ENCODE results near the gene RAB3GAP1.
"Not testable (repeated sequence)": the region's sequence is repeated elsewhere in the genome, so short reads cannot be mapped to it uniquely, and the experiment has no call there.

Gene RAB3GAP1

DNA sequence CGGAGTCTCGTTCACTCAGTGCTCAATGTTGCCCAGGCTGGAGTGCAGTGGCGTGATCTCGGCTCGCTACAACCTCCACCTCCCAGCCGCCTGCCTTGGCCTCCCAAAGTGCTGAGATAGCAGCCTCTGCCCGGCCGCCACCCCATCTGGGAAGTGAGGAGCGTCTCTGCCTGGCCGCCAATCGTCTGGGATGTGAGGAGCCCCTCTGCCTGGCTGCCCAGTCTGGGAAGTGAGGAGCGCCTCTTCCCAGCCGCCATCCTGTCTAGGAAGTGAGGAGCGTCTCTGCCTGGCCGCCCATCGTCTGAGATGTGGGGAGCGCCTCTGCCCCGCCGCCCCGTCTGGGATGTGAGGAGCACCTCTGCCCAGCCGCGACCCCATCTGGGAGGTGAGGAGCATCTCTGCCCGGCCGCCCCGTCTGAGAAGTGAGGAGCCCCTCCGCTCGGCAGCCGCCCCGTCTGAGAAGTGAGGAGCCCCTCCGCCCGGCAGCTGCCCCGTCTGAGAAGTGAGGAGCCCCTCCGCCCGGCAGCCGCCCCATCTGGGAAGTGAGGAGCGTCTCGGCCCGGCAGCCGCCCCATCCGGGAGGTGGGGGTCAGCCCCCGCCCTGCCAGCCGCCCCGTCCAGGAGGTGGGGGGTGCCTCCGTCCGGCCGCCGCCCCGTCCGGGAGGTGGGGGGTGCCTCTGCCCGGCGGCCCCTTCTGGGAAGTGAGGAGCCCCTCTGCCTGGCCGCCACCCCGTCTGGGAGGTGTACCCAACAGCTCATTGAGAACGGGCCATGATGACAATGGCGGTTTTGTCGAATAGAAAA lies 53.6 kb downstream of the RAB3GAP1 start:
- ATAC-seq: not testable (repeated sequence)

- ATAC-seq: no peak
Measured at GRCh38 chr2:135113322-135113721, 61.2 kb downstream of the RAB3GAP1 start.

DNA sequence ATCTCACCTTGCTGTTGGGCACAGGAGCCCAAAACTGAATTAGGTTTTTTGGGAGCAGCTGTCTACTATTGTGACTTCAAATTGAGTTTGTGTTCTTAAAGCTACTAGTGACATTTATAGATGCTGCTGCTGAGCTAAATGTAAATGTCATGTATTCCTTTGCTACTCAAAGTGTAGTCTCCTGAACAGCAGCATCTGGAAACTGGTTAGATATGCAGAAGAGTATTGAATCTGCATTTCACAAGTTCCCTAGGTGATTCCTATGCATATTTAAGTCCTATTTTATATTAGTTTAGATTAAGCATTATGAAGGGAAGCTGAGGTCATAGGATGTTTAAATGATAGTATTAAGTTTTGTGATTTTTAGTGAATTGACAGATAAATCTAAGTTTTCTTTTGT lies 67.5 kb downstream of the RAB3GAP1 start:
- ATAC-seq: no peak

GRCh38 chr2:135121016-135121657 lies 69.0 kb downstream of the RAB3GAP1 start:
- ATAC-seq: no peak

GRCh38 chr2:135121658-135122039 lies 69.6 kb downstream of the RAB3GAP1 start:
- ATAC-seq: not testable (repeated sequence)

- peak; percentile 38 to 78 for ATAC-seq
Measured at GRCh38 chr2:135124924-135125886, 73.1 kb downstream of the RAB3GAP1 start.

DNA sequence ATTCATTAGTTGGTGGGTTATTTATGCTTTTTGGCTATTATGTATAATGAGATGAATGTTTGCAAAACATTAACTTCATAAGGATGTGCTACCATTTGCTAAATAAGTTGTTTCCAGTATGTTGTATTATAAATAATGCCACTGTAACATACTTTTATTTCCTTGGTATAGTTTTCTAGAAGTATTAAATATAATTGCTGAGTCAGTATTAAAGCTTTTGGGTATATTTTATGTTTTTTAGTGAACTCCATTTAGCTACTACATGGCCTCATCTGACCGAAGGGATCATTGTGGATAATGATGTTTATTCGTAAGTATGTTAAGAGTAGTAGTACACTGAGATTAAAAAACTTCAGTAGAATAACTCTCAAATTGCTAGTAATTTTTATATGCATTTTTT lies 73.8 kb downstream of the RAB3GAP1 start:
- ATAC-seq: no peak

DNA sequence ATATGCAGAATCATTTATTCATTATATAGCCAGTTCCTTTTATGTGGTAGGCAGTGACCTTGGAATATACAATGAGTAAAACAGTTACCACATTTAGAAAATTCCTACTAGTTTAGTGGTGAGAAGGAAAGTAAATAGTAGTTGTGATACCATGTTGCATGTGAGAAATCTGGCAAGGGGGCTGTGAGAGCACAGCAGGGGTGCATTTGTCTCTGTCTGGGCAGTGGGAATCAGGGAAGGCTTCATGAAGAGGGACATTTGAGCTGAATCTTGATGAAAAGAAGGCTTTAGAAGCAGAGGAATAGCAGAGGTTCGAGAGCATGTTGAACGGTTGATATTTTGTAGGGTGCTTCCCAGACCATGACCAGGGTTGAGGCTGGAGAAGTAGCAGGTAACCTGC lies 78.7 kb downstream of the RAB3GAP1 start:
- no peak for ATAC-seq

- no peak for ATAC-seq
Measured at GRCh38 chr2:135132314-135132713, 80.2 kb downstream of the RAB3GAP1 start.

- no peak for ATAC-seq
Measured at GRCh38 chr2:135140606-135141005, 88.5 kb downstream of the RAB3GAP1 start.

DNA sequence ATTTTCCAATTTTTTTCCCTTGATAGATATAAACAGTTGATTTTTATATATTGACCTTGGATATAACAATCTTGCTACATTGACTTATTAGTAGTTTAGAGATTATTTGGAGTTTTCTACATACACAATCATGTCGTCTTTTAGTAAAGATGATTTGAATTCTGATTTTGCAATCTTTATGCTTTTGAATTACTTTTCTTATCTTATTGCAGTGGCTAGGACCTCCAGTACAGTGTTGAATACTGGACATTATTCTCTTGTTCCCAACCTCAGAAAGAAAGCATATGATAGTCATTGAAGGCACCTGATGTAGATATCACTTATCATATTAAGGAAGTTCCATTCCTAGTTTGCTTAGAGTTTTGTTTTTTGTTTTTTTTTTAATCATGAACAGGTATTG lies 90.2 kb downstream of the RAB3GAP1 start:
- ATAC-seq: no peak

DNA sequence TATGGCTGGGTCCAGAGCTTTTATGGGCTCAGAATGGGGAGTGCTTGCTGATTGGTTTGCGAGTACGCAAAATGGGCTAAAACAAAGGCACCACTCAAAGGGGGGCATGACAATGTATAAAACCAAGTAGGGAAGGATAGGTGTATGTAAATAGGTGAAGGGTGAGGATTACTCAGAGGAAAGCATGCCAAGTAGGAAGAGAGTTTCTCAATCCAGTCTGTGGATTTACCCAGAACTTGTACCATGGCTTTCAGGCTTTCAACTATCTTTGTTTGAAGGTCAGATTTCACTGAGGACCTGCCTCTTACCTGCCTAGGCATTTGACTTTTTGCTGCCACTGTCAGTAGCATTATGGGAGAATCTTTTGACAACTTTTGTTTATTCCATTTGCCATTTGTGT lies 92.3 kb downstream of the RAB3GAP1 start:
- no peak for ATAC-seq

DNA sequence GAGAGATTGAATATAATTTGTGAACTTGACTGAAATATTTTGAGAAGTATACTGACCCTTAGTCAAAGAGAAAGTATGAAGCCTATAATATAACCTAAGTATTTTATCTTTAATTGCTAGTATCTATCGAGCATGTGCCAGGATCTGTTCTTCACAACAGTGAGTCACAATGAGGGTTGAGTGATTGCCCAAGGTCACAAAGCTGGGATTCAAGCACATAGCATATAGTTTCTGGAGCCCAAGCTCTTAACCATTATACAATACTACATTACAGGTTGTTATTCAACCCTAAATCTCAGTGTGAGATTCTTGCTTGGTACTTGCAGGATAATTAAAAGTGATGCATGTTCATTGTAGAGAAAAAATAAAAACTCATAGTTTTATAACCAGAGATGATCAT lies 97.2 kb downstream of the RAB3GAP1 start:
- ATAC-seq: no peak

GRCh38 chr2:135150725-135151124 lies 98.6 kb downstream of the RAB3GAP1 start:
- no peak for ATAC-seq

DNA sequence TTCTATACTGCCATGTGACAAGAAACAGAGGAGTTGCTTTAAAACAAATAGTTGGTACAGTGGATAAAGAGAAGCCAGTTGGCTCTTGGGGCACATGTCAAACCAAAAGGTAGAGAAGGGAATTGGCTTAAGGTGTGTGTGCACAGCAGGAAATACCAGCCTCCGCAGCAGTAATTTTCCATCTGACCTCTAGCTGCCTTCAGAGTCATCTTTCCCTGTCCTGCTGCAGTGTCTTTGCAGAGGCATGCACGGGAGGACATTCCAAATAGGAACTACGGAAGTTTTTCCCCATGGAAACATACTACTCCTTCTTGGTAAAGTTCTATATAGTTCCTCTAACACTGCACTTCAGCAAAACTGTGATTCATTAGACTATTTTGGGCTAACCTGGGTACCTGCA lies 99.5 kb downstream of the RAB3GAP1 start:
- no peak for ATAC-seq

DNA sequence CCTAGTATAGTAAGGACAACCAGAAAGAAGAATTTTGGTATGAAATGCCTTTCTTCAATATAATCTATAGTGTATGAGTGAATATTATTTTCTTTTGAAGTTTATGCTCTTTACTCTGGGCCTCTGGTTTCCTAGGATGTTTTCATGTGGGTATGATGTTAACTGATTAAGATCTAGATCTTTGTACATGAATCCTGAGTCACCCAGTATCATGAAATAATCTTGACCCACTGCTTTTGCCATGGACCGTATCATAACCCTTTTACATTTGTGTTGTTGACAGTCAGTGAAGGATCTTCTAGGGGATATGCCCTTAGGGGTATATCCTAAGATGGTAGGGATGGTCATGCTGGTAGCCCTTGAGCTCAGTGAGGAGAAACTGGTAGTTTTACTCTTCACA lies 100.3 kb downstream of the RAB3GAP1 start:
- no peak for ATAC-seq

DNA sequence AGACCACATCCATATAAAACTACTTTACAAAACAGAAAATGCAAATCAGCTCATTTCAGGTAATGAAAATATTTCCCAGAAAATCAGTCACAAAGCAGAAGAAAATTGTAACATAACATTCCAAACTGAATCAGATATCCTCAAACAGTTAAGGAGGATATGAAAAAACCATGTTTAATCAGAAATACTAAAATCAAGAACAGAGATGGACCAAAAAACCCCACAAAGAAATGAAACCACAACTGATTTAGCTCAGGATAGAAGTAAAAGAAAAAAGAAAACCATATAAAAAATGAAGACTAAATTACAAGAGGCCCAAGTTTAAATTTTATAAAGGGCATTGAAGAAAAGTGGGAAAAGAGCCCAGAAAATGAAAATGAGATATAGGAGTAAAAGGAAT lies 102.9 kb downstream of the RAB3GAP1 start:
- ATAC-seq: no peak

DNA sequence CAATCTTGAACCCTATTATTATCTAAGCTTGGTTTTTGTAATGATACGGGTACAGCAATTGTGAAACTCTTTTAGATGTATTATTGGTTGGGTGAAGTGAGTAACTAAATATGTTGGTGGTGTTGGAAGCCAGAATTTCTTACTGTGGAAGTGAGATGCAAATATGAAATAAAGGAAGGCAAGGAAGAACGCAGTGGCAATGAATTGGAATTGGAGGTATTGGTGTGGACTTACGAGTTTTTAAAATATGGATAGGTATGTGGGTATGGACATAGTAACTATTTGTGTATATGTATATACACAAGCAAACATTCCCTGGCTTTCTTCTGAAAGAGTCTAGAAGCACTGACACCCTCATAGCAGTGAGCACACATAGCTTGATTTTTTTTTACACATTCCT lies 105.8 kb downstream of the RAB3GAP1 start:
- ATAC-seq: no peak

DNA sequence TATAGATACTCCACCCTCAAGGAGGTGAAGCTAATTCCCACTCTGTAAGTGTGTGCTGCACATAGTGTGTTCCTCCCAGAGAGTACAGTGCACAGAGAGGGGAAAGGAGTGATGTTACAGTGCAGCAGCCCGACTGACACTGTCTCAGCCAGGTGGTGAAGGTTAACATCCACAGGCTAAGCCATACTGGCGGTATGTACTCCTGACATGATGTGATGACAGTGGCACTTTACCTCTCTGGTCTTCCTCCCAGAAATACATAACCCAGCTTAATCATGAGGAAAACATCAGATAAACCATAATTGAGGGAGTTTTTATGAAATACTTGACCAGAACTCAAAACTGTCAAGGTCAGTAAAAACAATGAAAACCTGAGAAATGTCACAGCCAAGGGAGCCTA lies 107.1 kb downstream of the RAB3GAP1 start:
- ATAC-seq: no peak

- ATAC-seq: peak; percentile 81 to 82
Measured at GRCh38 chr2:135162377-135162776, 110.3 kb downstream of the RAB3GAP1 start.

GRCh38 chr2:135162786-135163185 lies 110.7 kb downstream of the RAB3GAP1 start:
- ATAC-seq: no peak

DNA sequence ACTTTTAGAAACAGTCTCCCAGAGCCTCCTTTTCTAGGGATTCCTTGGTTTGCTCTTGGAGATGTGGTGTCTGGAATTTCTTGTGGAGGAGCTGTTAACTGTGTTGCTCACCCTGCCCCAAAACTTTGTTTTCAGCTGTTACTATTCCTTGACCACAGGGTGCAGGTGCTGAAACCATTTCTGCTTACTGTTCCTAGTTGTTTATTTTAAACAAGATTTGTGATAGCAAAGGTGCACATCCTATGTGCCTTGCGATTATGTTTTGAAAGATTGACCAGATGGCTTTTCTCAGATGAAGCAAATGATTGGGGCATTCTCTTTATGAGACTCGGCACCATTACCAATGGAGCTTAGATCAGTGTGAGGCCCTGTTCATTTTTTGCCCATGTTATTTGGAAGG lies 111.2 kb downstream of the RAB3GAP1 start:
- ATAC-seq: no peak

- ATAC-seq: no peak
Measured at GRCh38 chr2:135163901-135164300, 111.8 kb downstream of the RAB3GAP1 start.
